Neural cell (in vitro differentiated cells): ENCODE measurements around the gene ELOA. TPM values are rescaled to one million over a fixed set of nuclear protein-coding genes. Genes with fewer than 3 reads are reported as not detected.

Source experiments
- H2AFZ ChIP-seq: fragments of 200-600, 300-800 bp; sonication (generic), shearing (Covaris generic); 2 replicates; pipeline ENCODE4 v1.6.0; 2014; ENCODE audit warnings: low read depth, mild to moderate bottlenecking, antibody characterized with exemption, low read length, moderate library complexity
- H3F3A ChIP-seq: fragments of 200-600 bp; shearing (Covaris generic); 2 replicates; pipeline ENCODE4 v1.6.1; 2016; ENCODE audit warnings: mild to moderate bottlenecking, moderate library complexity, mixed read lengths, antibody characterized with exemption, low read length; ENCODE audit not compliant: insufficient read depth, poor library complexity, severe bottlenecking
- H3K27ac ChIP-seq: fragments of 200-600, 300-800 bp; sonication (generic), shearing (Covaris generic); 2 replicates; pipeline ENCODE4 v1.5.1; 2014; ENCODE audit warnings: mild to moderate bottlenecking, low read length, moderate library complexity
- H3K27me3 ChIP-seq: fragments of 300-800, 200-600 bp; sonication (generic), shearing (Covaris generic); 2 replicates; pipeline ENCODE4 v1.6.0; 2014; ENCODE audit warnings: mild to moderate bottlenecking, low read depth, low read length, moderate library complexity; ENCODE audit not compliant: insufficient read depth
- H3K36me3 ChIP-seq: fragments of 300-800, 200-600 bp; sonication (generic), shearing (Covaris generic); 2 replicates; pipeline ENCODE4 v1.5.1; 2014; ENCODE audit warnings: mild to moderate bottlenecking, antibody characterized with exemption, low read length, moderate library complexity; ENCODE audit not compliant: insufficient read depth
- H3K4me2 ChIP-seq: fragments of 300-800, 200-600 bp; sonication (generic), shearing (Covaris generic); 2 replicates; pipeline ENCODE4 v1.6.0; 2014; ENCODE audit warnings: mild to moderate bottlenecking, low read length
- H3K4me3 ChIP-seq: fragments of 300-800, 200-600 bp; sonication (generic), shearing (Covaris generic); 2 replicates; pipeline ENCODE4 v1.5.1; 2014; ENCODE audit warnings: mild to moderate bottlenecking, low read length, moderate library complexity
- H3K79me2 ChIP-seq: fragments of 200-600 bp; shearing (Covaris generic); replicated peaks from 2 replicates; pipeline ENCODE4 v1.6.0; 2014; ENCODE audit warnings: mild to moderate bottlenecking, low read length, moderate library complexity; ENCODE audit not compliant: insufficient read depth
- H3K9ac ChIP-seq: fragments of 300-800, 200-600 bp; sonication (generic), shearing (Covaris generic); 2 replicates; pipeline ENCODE4 v1.6.1; 2016; ENCODE audit warnings: mild to moderate bottlenecking, low read length, mixed read lengths
- H3K9me2 ChIP-seq: fragments of 200-600 bp; shearing (Covaris generic); 2 replicates; pipeline ENCODE4 v1.6.1; 2016; ENCODE audit warnings: mild to moderate bottlenecking, low read length, mixed read lengths; ENCODE audit not compliant: insufficient read depth
- H3K9me3 ChIP-seq: fragments of 200-600, 300-800 bp; sonication (generic), shearing (Covaris generic); 2 replicates; pipeline ENCODE4 v1.6.1; 2016; ENCODE audit warnings: mild to moderate bottlenecking, mixed run types, low read length, moderate library complexity, mixed read lengths
- H4K20me1 ChIP-seq: fragments of 200-600 bp; shearing (Covaris generic); 2 replicates; pipeline ENCODE4 v1.6.1; 2016; ENCODE audit warnings: mild to moderate bottlenecking, mixed run types; ENCODE audit not compliant: insufficient read depth
- CTCF ChIP-seq: fragments of 450-650 bp; IDR thresholded peaks from 2 replicates; pipeline ENCODE4 v1.5.1; 2014; ENCODE audit warnings: antibody characterized with exemption, mild to moderate bottlenecking, moderate library complexity; ENCODE audit not compliant: poor library complexity, severe bottlenecking
- EP300 ChIP-seq: fragments of 450-650 bp; conservative IDR thresholded peaks from 2 replicates; pipeline ENCODE4 v1.6.1; 2014; ENCODE audit warnings: antibody characterized with exemption, mild to moderate bottlenecking, moderate library complexity; ENCODE audit not compliant: poor library complexity, severe bottlenecking
- EZH2 ChIP-seq: fragments of 200-600, 300-800 bp; shearing (Covaris generic), sonication (generic); IDR thresholded peaks from 2 replicates; pipeline ENCODE4 v1.6.1; 2014; ENCODE audit warnings: antibody characterized with exemption, low read length, borderline replicate concordance, mild to moderate bottlenecking; ENCODE audit not compliant: insufficient read depth, poor library complexity, severe bottlenecking
- MXI1 ChIP-seq: fragments of 450-650 bp; conservative IDR thresholded peaks from 2 replicates; pipeline ENCODE4 v1.6.1; 2014; ENCODE audit warnings: antibody characterized with exemption, mild to moderate bottlenecking; ENCODE audit not compliant: poor library complexity, severe bottlenecking
- POLR2AphosphoS5 ChIP-seq: IDR thresholded peaks from 2 replicates; pipeline ENCODE4 v1.6.1; 2012
- RAD21 ChIP-seq: fragments of 450-650 bp; conservative IDR thresholded peaks from 2 replicates; pipeline ENCODE4 v1.6.1; 2014; ENCODE audit warnings: antibody characterized with exemption, mild to moderate bottlenecking, moderate library complexity
- REST ChIP-seq: IDR thresholded peaks from 2 replicates; pipeline ENCODE4 v1.6.1; 2012; ENCODE audit warnings: borderline replicate concordance
- SMC3 ChIP-seq: fragments of 450-650 bp; conservative IDR thresholded peaks from 2 replicates; pipeline ENCODE4 v1.6.1; 2014; ENCODE audit warnings: antibody characterized with exemption, mild to moderate bottlenecking, moderate library complexity; ENCODE audit not compliant: poor library complexity
- TAF1 ChIP-seq: IDR thresholded peaks from 2 replicates; pipeline ENCODE4 v1.6.1; 2012; ENCODE audit warnings: low read depth
- polyA plus RNA-seq: library from polyadenylated mRNA; depleted of rRNA; stranded (reverse); fragments of >200 nt; gene quantifications from 2 replicates; pipeline ENCODE4 v1.2.3, GENCODE V29; 2014

ELOA gene
- polyA plus RNA-seq, 1 donor from 2014 or later, result 20.0 TPM

GRCh38 chr1:23726686-23727085 is 16.6 kb upstream of the ELOA start:
- H3K9me2 ChIP-seq, result no peaks in the 10 kb centered on the region
- no peak overlapping the region for H3K4me3 ChIP-seq
- TF ChIP-seq RAD21 (no peak), TAF1 (no peak), EZH2 (no peak), MXI1 (no peak), POLR2AphosphoS5 (no peak), CTCF (no peak), EP300 (no peak), SMC3 (no peak), REST (no peak)
- H4K20me1 ChIP-seq, result no peaks in the 10 kb centered on the region
- H3K27ac ChIP-seq, result no peak overlapping the region
- H3K79me2 ChIP-seq, result no peaks in the 10 kb centered on the region
- H3F3A ChIP-seq, result no peaks in the 10 kb centered on the region
- H3K4me2 ChIP-seq, result no peak overlapping the region
- H3K27me3 ChIP-seq, result no peaks in the 10 kb centered on the region
- no peak overlapping the region for H3K9ac ChIP-seq
- H3K36me3 ChIP-seq, result no peaks in the 10 kb centered on the region
- H2AFZ ChIP-seq, result no peak overlapping the region
- no peaks in the 10 kb centered on the region for H3K9me3 ChIP-seq

GRCh38 chr1:23727362-23727811 is 15.9 kb upstream of the ELOA start:
- Histone ChIP-seq H3K9me3 (no peaks in the 10 kb centered on the region), H2AFZ (no peak overlapping the region), H3K36me3 (no peaks in the 10 kb centered on the region), H3K4me2 (no peak overlapping the region), H3K9me2 (no peaks in the 10 kb centered on the region), H3K4me3 (no peak overlapping the region), H3K9ac (no peak overlapping the region), H3K27ac (no peak overlapping the region), H3K27me3 (no peaks in the 10 kb centered on the region), H3F3A (no peaks in the 10 kb centered on the region), H3K79me2 (no peaks in the 10 kb centered on the region), H4K20me1 (no peaks in the 10 kb centered on the region)
- TF ChIP-seq REST, result no peak
- no peak for TF ChIP-seq RAD21
- no peak for TF ChIP-seq EP300
